Peyer's patch (tissue), 4 donors: Measurements from ENCODE around the gene SLC26A3. TPM values are rescaled to one million over a fixed set of nuclear protein-coding genes. Genes with fewer than 3 reads are reported as not detected.
A peak's percentile ranks its signal among the peaks of the same experiment; 100 is the strongest.

Experiments used
- DNase-seq, 3 donors: peaks; one replicate each; pipeline ENCODE4 v3.0.0-alpha.2; 2017 to 2019
- H3K27ac ChIP-seq, 4 donors: fragments of 200-600 bp; sonication (generic); one replicate each; pipeline ENCODE4 v1.5.1; 2016 to 2019
- H3K27me3 ChIP-seq, 2 donors: fragments of 200-600 bp; sonication (generic); one replicate each; pipeline ENCODE4 v1.5.1; 2019
- H3K36me3 ChIP-seq, 3 donors: fragments of 200-600 bp; sonication (generic); one replicate each; pipeline ENCODE4 v1.5.1; 2016 to 2019
- H3K4me1 ChIP-seq, 4 donors: fragments of 200-600 bp; sonication (generic); one replicate each; pipeline ENCODE4 v1.5.1; 2016 to 2019
- H3K4me3 ChIP-seq, 4 donors: fragments of 200-600 bp; sonication (generic); 1 replicate in 3 of 4; 2 replicates in 1 of 4; pipeline ENCODE4 v1.5.1; 2016 to 2019; ENCODE audit warnings: mild to moderate bottlenecking in 1 of 4
- H3K9me3 ChIP-seq, 4 donors: fragments of 200-600 bp; sonication (generic); one replicate each; pipeline ENCODE4 v1.5.1; 2016 to 2019; ENCODE audit warnings: mild to moderate bottlenecking in 1 of 4
- CTCF ChIP-seq, 6 experiments: fragments of 450-650 bp in 4 of 6; fragments of 200-600 bp in 2 of 6; sonication (generic) in 1 of 6; IDR thresholded peaks; one replicate each; pipeline ENCODE4 v1.5.1; 2017 to 2019; ENCODE audit warnings: antibody characterized with exemption in 6 of 6, mild to moderate bottlenecking in 3 of 6, moderate library complexity in 1 of 6
- POLR2A ChIP-seq, 2 donors: fragments of 450-650 bp; IDR thresholded peaks; one replicate each; pipeline ENCODE4 v1.5.1; 2017; ENCODE audit warnings: antibody characterized with exemption in 2 of 2, mild to moderate bottlenecking in 2 of 2, moderate library complexity in 2 of 2
- total RNA-seq, 4 donors: library from RNA; depleted of rRNA; stranded (reverse); fragments of >200 nt; gene quantifications; one replicate each; pipeline ENCODE4 v1.1.0, GENCODE V29; 2016

SLC26A3 gene
- total RNA-seq, 4 donors from 2014 or later: 6.6 to 587 (median 341) TPM

DNA sequence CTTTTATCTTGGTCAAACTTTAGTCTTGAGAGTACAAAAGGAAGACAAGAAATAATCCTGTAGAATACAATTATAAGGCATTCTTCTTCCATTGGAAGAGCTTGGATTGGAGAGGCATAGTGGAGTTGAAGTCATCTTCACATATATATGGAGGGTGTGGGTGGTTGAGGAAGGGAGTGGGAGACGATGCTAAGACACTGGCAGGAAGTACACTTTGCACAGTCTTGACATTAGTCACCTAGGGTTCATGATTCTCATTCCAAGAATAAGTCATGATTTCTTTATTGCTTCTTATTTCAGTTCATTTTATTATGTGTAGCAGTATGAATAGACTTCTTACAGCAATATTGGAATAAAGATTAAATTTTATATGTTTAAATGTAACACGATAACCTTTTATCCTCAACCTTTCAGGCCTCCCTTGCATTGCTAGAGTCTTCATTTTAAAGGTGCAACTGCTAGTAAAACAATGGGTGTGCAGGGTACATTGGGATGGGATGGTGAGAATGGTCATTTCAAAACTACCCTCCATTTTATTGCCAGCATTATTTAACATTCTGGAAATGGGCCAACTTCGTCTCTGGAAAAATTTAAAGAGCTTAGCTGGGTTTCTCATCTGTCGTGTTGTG is 12.3 kb upstream of the SLC26A3 start:
- TF ChIP-seq POLR2A (IDR thresholded peaks at IDR 0.05) (no peak), CTCF (IDR thresholded peaks at IDR 0.05) (no peak)
- H3K4me1 ChIP-seq: no peaks in the 10 kb centered on the region
- no peak overlapping the region for H3K4me3 ChIP-seq
- DNase-seq: no peak
- no peaks in the 10 kb centered on the region for H3K9me3 ChIP-seq
- peak overlapping the region in 1 of 4 donors; percentile 41 for H3K27ac ChIP-seq
- no peaks in the 10 kb centered on the region for H3K27me3 ChIP-seq
- no peaks in the 10 kb centered on the region for H3K36me3 ChIP-seq

DNA sequence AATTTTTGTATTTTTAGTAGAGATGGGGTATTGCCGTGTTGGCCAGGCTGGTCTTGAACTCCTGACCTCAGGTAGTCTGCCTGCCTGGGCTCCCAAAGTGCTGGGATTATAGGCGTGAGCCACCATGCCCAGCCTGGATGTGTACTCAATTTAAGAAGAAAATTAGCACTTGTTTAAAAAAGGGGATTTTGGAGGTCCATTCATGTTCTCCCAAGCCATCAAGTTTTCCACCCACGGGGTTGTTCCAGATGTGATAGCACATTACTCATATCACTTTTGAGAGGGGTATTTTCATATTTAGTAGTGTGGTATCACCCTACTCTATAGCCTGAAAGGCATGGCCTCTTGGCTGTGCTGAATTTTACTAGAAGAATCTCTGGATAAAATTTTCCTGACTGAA is 10.5 kb upstream of the SLC26A3 start:
- DNase-seq: no peak
- H3K27ac ChIP-seq: no peak overlapping the region
- no peaks in the 10 kb centered on the region for H3K9me3 ChIP-seq
- H3K4me3 ChIP-seq: no peak overlapping the region
- H3K36me3 ChIP-seq: no peaks in the 10 kb centered on the region
- H3K4me1 ChIP-seq: no peaks in the 10 kb centered on the region
- H3K27me3 ChIP-seq: no peaks in the 10 kb centered on the region
- TF ChIP-seq POLR2A (IDR thresholded peaks at IDR 0.05): no peak

GRCh38 chr7:107811934-107812333 is 8.9 kb upstream of the SLC26A3 start:
- Histone ChIP-seq H3K36me3 (no peaks in the 10 kb centered on the region), H3K9me3 (no peaks in the 10 kb centered on the region), H3K27ac (no peak overlapping the region), H3K4me1 (no peaks in the 10 kb centered on the region), H3K27me3 (no peaks in the 10 kb centered on the region), H3K4me3 (no peak overlapping the region)
- no peak for DNase-seq
- TF ChIP-seq CTCF (IDR thresholded peaks at IDR 0.05): no peak
- TF ChIP-seq POLR2A (IDR thresholded peaks at IDR 0.05): no peak

GRCh38 chr7:107810626-107811025 is 7.6 kb upstream of the SLC26A3 start:
- TF ChIP-seq CTCF (IDR thresholded peaks at IDR 0.05) (no peak), POLR2A (IDR thresholded peaks at IDR 0.05) (no peak)
- no peak overlapping the region for H3K4me3 ChIP-seq
- no peaks in the 10 kb centered on the region for H3K36me3 ChIP-seq
- no peaks in the 10 kb centered on the region for H3K27me3 ChIP-seq
- H3K27ac ChIP-seq: no peak overlapping the region
- H3K4me1 ChIP-seq: no peaks in the 10 kb centered on the region
- DNase-seq: no peak
- H3K9me3 ChIP-seq: no peaks in the 10 kb centered on the region

- DNase-seq: no peak
- Histone ChIP-seq H3K9me3 (no peaks in the 10 kb centered on the region), H3K27ac (no peak overlapping the region), H3K4me1 (peaks cover 0 to 9% (median 0%) of the 10 kb centered on the region in 4 donors), H3K36me3 (no peaks in the 10 kb centered on the region), H3K4me3 (no peak overlapping the region), H3K27me3 (no peaks in the 10 kb centered on the region)
- TF ChIP-seq CTCF (IDR thresholded peaks at IDR 0.05) (no peak), POLR2A (IDR thresholded peaks at IDR 0.05) (no peak)
These were observed 6.2 kb upstream of the SLC26A3 start for GRCh38 chr7:107809179-107809578.

DNA sequence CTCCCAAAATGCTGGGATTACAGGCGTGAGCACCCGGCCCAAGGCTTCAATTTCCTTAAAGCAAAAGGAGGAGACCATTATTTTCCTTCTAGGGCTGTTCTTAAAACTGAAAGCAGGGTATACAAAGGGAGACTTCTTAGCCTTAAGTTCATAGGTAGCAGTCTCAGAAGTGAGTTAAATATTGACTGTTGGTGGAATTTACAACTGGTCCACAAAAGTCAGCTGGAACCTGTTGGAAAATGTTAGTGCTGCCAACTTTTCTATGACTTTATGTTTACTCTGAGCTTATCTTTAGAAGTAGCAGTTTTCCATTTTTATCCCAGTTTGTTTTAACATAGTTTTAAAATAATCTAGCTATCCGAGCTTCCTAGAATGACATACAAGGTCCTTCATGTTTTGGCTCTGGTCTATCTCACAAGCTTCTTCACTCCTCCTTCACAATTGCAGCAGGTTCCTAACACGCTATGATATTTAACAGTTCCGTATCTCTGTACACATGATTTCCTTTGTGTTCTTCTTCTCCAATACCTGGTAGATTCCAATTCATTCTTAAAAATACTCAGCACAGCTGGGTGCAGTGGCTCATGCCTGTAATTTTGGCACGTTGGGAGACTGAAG is 3.3 kb downstream of the SLC26A3 start:
- Histone ChIP-seq H3K27me3 (no peaks in the 10 kb centered on the region), H3K4me3 (peak overlapping the region in 2 of 4 donors; percentile 38 to 47), H3K4me1 (peaks cover 0 to 24% (median 0%) of the 10 kb centered on the region in 4 donors), H3K36me3 (no peaks in the 10 kb centered on the region), H3K27ac (peak overlapping the region in 1 of 4 donors; percentile 18), H3K9me3 (no peaks in the 10 kb centered on the region)
- no peak for DNase-seq
- TF ChIP-seq POLR2A (IDR thresholded peaks at IDR 0.05): no peak
- no peak for TF ChIP-seq CTCF (IDR thresholded peaks at IDR 0.05)
